ENCODE measurements around the gene HBG2.

- TF ChIP-seq POLR2A (IDR thresholded peaks at IDR 0.05; ENCODE audit: low read depth, low read length) (no peak), SMC3 (IDR thresholded peaks at IDR 0.05; ENCODE audit: low read depth, low read length) (no peak), RCOR1 (IDR thresholded peaks at IDR 0.05; ENCODE audit: insufficient replicate concordance, low read length) (no peak), RAD21 (IDR thresholded peaks at IDR 0.05; ENCODE audit: low read length) (no peak), NFE2L2 (IDR thresholded peaks at IDR 0.05; ENCODE audit: low read depth, low read length) (no peak), MAZ (IDR thresholded peaks at IDR 0.05; ENCODE audit: borderline replicate concordance, low read depth, low read length) (no peak), MXI1 (IDR thresholded peaks at IDR 0.05; ENCODE audit: borderline replicate concordance, low read depth, low read length) (no peak), BHLHE40 (IDR thresholded peaks at IDR 0.05; ENCODE audit: low read depth, low read length) (no peak), ELK1 (IDR thresholded peaks at IDR 0.05; ENCODE audit: borderline replicate concordance, low read depth, low read length) (no peak), CHD1 (IDR thresholded peaks at IDR 0.05; ENCODE audit: low read depth, low read length) (no peak), CEBPB (IDR thresholded peaks at IDR 0.05; ENCODE audit: low read depth, low read length) (no peak)
- TF ChIP-seq, protein P1, sequence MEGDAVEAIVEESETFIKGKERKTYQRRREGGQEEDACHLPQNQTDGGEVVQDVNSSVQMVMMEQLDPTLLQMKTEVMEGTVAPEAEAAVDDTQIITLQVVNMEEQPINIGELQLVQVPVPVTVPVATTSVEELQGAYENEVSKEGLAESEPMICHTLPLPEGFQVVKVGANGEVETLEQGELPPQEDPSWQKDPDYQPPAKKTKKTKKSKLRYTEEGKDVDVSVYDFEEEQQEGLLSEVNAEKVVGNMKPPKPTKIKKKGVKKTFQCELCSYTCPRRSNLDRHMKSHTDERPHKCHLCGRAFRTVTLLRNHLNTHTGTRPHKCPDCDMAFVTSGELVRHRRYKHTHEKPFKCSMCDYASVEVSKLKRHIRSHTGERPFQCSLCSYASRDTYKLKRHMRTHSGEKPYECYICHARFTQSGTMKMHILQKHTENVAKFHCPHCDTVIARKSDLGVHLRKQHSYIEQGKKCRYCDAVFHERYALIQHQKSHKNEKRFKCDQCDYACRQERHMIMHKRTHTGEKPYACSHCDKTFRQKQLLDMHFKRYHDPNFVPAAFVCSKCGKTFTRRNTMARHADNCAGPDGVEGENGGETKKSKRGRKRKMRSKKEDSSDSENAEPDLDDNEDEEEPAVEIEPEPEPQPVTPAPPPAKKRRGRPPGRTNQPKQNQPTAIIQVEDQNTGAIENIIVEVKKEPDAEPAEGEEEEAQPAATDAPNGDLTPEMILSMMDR (conservative IDR thresholded peaks at IDR 0.05; ENCODE audit: low read depth, low read length), result no peak
- TF ChIP-seq, protein P2, sequence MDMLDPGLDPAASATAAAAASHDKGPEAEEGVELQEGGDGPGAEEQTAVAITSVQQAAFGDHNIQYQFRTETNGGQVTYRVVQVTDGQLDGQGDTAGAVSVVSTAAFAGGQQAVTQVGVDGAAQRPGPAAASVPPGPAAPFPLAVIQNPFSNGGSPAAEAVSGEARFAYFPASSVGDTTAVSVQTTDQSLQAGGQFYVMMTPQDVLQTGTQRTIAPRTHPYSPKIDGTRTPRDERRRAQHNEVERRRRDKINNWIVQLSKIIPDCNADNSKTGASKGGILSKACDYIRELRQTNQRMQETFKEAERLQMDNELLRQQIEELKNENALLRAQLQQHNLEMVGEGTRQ (IDR thresholded peaks at IDR 0.05; ENCODE audit: low read depth, low read length), result no peak
These were observed 3.9 kb downstream of the HBG2 start for GRCh38 chr11:5250543-5251204.

Data from IMR-90 (cell line).